GM12878 (cell line): ENCODE results near the gene TECTB. TPM values are rescaled to one million over a fixed set of nuclear protein-coding genes. Genes with fewer than 3 reads are reported as not detected.

Experiments used
- ATAC-seq: fragments of 200-7000 bp; cut with Tn5 transposase; 3 replicates; pipeline ENCODE4 v1.9.1; 2020; ENCODE audit warnings: mild to moderate bottlenecking, moderate library complexity
- BruUV-seq: library from RNA; stranded (reverse); fragments of 400-500 nt; replicated peaks from 2 replicates; lab custom pipeline; 2021; lab: Mats Ljungman, UMichigan
- CTCF ChIA-PET: fragments of 300-600 bp; sonication (Branson Sonifier 250); formaldehyde crosslinking; extraction: SDS; loops from one replicate; lab custom pipeline; 2021; ENCODE audit warnings: inconsistent platforms; lab: Yijun Ruan, JAX
- POLR2A ChIA-PET: fragments of 350-600 bp; formaldehyde crosslinking; extraction: SDS; loops from one replicate; lab custom pipeline; 2021; ENCODE audit warnings: inconsistent platforms; lab: Charles Lee
- RAD21 ChIA-PET: fragments of 300-600 bp; sonication (Branson Sonifier 250); formaldehyde crosslinking; loops from one replicate; lab custom pipeline; 2023; ENCODE audit warnings: antibody characterized with exemption; ENCODE audit not compliant: unreplicated experiment; lab: Charles Lee
- SMC1A ChIA-PET: fragments of 300-600 bp; sonication (Branson Sonifier 250); formaldehyde crosslinking; loops from one replicate; lab custom pipeline; 2023; ENCODE audit not compliant: unreplicated experiment, uncharacterized antibody; lab: Charles Lee
- DNase-seq: peaks from one replicate; pipeline ENCODE4 v3.0.0-alpha.2; 2011; ENCODE audit warnings: low read depth, low spot score
- FAIRE-seq: peaks from 3 replicates; lab custom pipeline; 2011; peaks lifted over from hg19 to GRCh38; lab: Jason Lieb, UNC
- H2AFZ ChIP-seq: 2 replicates; pipeline ENCODE4 v1.6.0; 2011; ENCODE audit warnings: low read depth, low read length, control low read depth; ENCODE audit not compliant: control insufficient read depth
- H3K27ac ChIP-seq: 2 replicates; pipeline ENCODE4 v1.5.1; 2011; ENCODE audit warnings: control low read depth; ENCODE audit not compliant: control insufficient read depth, insufficient read depth
- H3K27me3 ChIP-seq, 2 experiments: replicated peaks in 1 of 2; 2 replicates each; pipeline versions ENCODE4 v1.6.0 to v1.6.1; 2011; ENCODE audit warnings: low read length in 1 of 2; ENCODE audit not compliant: control insufficient read depth in 2 of 2, insufficient read depth in 2 of 2
- H3K36me3 ChIP-seq, 2 experiments: 2 replicates each; pipeline ENCODE4 v1.5.1; 2011; ENCODE audit warnings: low read length in 1 of 2; ENCODE audit not compliant: control insufficient read depth in 2 of 2, insufficient read depth in 2 of 2
- H3K4me1 ChIP-seq: 2 replicates; pipeline ENCODE4 v1.6.1; 2011; ENCODE audit warnings: mild to moderate bottlenecking, low read length, moderate library complexity, mixed read lengths; ENCODE audit not compliant: control insufficient read depth, insufficient read depth
- H3K4me2 ChIP-seq: 2 replicates; pipeline ENCODE4 v1.6.0; 2011; ENCODE audit warnings: control low read depth; ENCODE audit not compliant: control insufficient read depth, insufficient read depth
- H3K4me3 ChIP-seq: fragments of 200-600 bp; sonication (generic); 2 replicates; pipeline ENCODE4 v1.5.1; 2016
- H3K79me2 ChIP-seq: 2 replicates; pipeline ENCODE4 v1.6.0; 2011; ENCODE audit warnings: low read length; ENCODE audit not compliant: control insufficient read depth, insufficient read depth
- H3K9ac ChIP-seq: 2 replicates; pipeline ENCODE4 v1.8.0; 2011; ENCODE audit warnings: low read length, control low read depth, mixed read lengths; ENCODE audit not compliant: control insufficient read depth, insufficient read depth
- H3K9me3 ChIP-seq: replicated peaks from 3 replicates; pipeline ENCODE4 v1.5.1; 2011; ENCODE audit warnings: mild to moderate bottlenecking, low read length; ENCODE audit not compliant: control insufficient read depth, insufficient read depth
- H4K20me1 ChIP-seq: 2 replicates; pipeline ENCODE4 v1.6.0; 2011; ENCODE audit not compliant: control insufficient read depth, insufficient read depth
- CBFB ChIP-seq: IDR thresholded peaks from 2 replicates; pipeline ENCODE4 v1.6.1; 2016; ENCODE audit warnings: antibody characterized with exemption, low read depth
- EED ChIP-seq: sonication (generic); IDR thresholded peaks from 2 replicates; pipeline ENCODE4 v1.6.1; 2016; ENCODE audit warnings: antibody characterized with exemption, low read depth
- EZH2 ChIP-seq: IDR thresholded peaks from 2 replicates; pipeline ENCODE4 v1.6.1; 2012; ENCODE audit warnings: low read depth, mild to moderate bottlenecking, control low read depth, inconsistent platforms, low read length, borderline replicate concordance; ENCODE audit not compliant: control insufficient read depth
- HDGF ChIP-seq: fragments of 450-650 bp; IDR thresholded peaks from 2 replicates; pipeline ENCODE4 v1.6.1; 2016; ENCODE audit warnings: antibody characterized with exemption
- KDM1A ChIP-seq: fragments of 200-600 bp; sonication (generic); IDR thresholded peaks from 2 replicates; pipeline ENCODE4 v1.6.1; 2016; ENCODE audit warnings: borderline replicate concordance
- MYC ChIP-seq: IDR thresholded peaks from 2 replicates; pipeline ENCODE4 v1.6.1; 2011; ENCODE audit warnings: mild to moderate bottlenecking, low read length, moderate library complexity, inconsistent platforms; ENCODE audit not compliant: insufficient read depth, insufficient replicate concordance, insufficient read length, severe bottlenecking
- NRF1 ChIP-seq: conservative IDR thresholded peaks from 2 replicates; pipeline ENCODE4 v1.6.1; 2011; ENCODE audit warnings: mild to moderate bottlenecking, low read depth, low read length, improper control_type of control experiment
- PML ChIP-seq: IDR thresholded peaks from 2 replicates; pipeline ENCODE4 v1.6.1; 2012; ENCODE audit warnings: low read length, inconsistent platforms
- POLR2AphosphoS5 ChIP-seq: IDR thresholded peaks from 2 replicates; pipeline ENCODE4 v1.6.1; 2011; ENCODE audit warnings: mild to moderate bottlenecking, low read length, inconsistent platforms
- SPI1 ChIP-seq: IDR thresholded peaks from 2 replicates; pipeline ENCODE4 v1.6.1; 2011; ENCODE audit warnings: low read depth, mild to moderate bottlenecking, low read length, moderate library complexity, borderline replicate concordance; ENCODE audit not compliant: insufficient read depth
- YY1 ChIP-seq: IDR thresholded peaks from 2 replicates; pipeline ENCODE4 v1.6.1; 2011; ENCODE audit warnings: low read depth, mild to moderate bottlenecking, low read length
- ZNF217 ChIP-seq: fragments of 450-650 bp; IDR thresholded peaks from 2 replicates; pipeline ENCODE4 v1.6.1; 2017; ENCODE audit warnings: antibody characterized with exemption, mild to moderate bottlenecking
- ZNF384 ChIP-seq: IDR thresholded peaks from 2 replicates; pipeline ENCODE4 v1.6.1; 2012; ENCODE audit warnings: low read depth, mild to moderate bottlenecking, low read length, improper control_type of control experiment, borderline replicate concordance
- WGBS: methylation state at CpG from one replicate; pipeline ENCODE4 v1.1.6; 2016; ENCODE audit warnings: low lambda C conversion rate; ENCODE audit not compliant: insufficient replicate concordance, insufficient coverage; ENCODE audit errors: missing lambda C conversion rate; 5-methylcytosine and 5-hydroxymethylcytosine counted together
- in situ Hi-C: fragments of 300-500 bp; cut with MboI; formaldehyde crosslinking; loops from 9 replicates; pipeline ENCODE4 v1.14.3; 2018; ENCODE audit warnings: mixed read lengths
- intact Hi-C: fragments of 100-400 bp; cut with micrococcal nuclease; formaldehyde crosslinking; loops from one replicate; pipeline ENCODE4 v1.14.2; 2022; ENCODE audit not compliant: unreplicated experiment
- polyA plus RNA-seq, 11 experiments: library from polyadenylated mRNA; depleted of rRNA in 4 of 11; unstranded in 6 of 11; stranded (reverse) in 5 of 11; fragments of >200 nt; fragmentation: Nextera tagmentation in 4 of 11; fragmentation: Illumina TruSeq in 1 of 11; extraction: Ambion mirVana in 4 of 11; extraction: Trizol in 1 of 11; gene quantifications; 1 replicate in 1 of 11; 2 replicates in 10 of 11; pipeline versions ENCODE4 v1.2.1 to v1.2.3, GENCODE V29; 2011 to 2016; ENCODE audit warnings: inconsistent platforms in 2 of 11, missing spikeins in 2 of 11, low read depth in 1 of 11
- total RNA-seq, 4 experiments: library from RNA; depleted of rRNA in 3 of 4; stranded (reverse); fragments of >200 nt in 3 of 4; fragmentation: Illumina TruSeq in 1 of 4; extraction: Trizol in 1 of 4; gene quantifications; 2 replicates each; pipeline versions ENCODE4 v1.2.1 to v1.2.3, GENCODE V29; 2013 to 2021
- TF ChIP-seq, protein P1 (sequence below): fragments of 450-650 bp; IDR thresholded peaks from 2 replicates; pipeline ENCODE4 v1.6.1; 2017; ENCODE audit warnings: borderline replicate concordance
- TF ChIP-seq, protein P2 (sequence below), 3 experiments: IDR thresholded peaks in 2 of 3; conservative IDR thresholded peaks in 1 of 3; 2 replicates each; pipeline ENCODE4 v1.5.1; 2011; ENCODE audit warnings: low read depth in 3 of 3, low read length in 3 of 3, mild to moderate bottlenecking in 3 of 3, control low read depth in 2 of 3, moderate library complexity in 2 of 3, inconsistent platforms in 1 of 3, mixed read lengths in 1 of 3; ENCODE audit not compliant: control insufficient read depth in 2 of 3, insufficient read depth in 1 of 3; ENCODE audit errors: extremely low read depth in 1 of 3

The TECTB gene
- total and polyA plus RNA-seq, 10 of the 15 experiments (the other 5 are each of a cell fraction or from before 2014, with no cell fraction given): not detected

DNA sequence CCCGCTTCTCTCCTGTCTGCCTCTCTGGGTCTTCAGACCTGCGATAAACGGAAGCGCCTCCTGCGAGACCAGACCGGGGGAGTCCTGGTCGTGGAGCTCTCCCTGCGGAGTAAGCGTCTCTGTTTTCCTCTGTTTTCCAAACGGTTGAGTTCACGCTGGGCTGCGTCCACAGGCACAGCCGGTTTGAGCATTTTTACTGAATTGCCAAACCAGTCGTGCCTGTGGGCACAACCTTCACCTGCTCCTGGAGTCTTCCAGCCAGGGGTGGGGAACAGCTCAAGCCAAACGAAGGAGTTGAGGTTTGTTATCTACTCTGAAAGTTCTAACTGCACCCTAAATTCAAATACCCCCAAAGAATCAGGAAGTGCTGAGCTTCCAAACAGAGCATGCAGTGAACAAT is 16.3 kb downstream of the TECTB start:
- FAIRE-seq (no peak), ATAC-seq (no peak), DNase-seq (no peak)
- RAD21 ChIA-PET: no interaction called here
- Histone ChIP-seq H2AFZ (no peak overlapping the region), H3K4me1 (no peaks in the 10 kb centered on the region), H3K4me2 (no peak overlapping the region), H3K36me3 (no peaks in the 10 kb centered on the region), H3K9me3 (no peaks in the 10 kb centered on the region), H3K27ac (no peak overlapping the region), H3K27me3 (no peaks in the 10 kb centered on the region), H4K20me1 (no peaks in the 10 kb centered on the region), H3K79me2 (no peaks in the 10 kb centered on the region), H3K9ac (no peak overlapping the region), H3K4me3 (no peak overlapping the region)
- in situ Hi-C loops: no loop called here
- 69% methylated on average over 14 of the region's 15 CpGs for WGBS
- BruUV-seq: no TSS peak
- intact Hi-C loops: no loop called here
- TF ChIP-seq EZH2 (no peak), EED (no peak), CBFB (no peak), ZNF384 (no peak), YY1 (no peak)
- TF ChIP-seq, protein P1, sequence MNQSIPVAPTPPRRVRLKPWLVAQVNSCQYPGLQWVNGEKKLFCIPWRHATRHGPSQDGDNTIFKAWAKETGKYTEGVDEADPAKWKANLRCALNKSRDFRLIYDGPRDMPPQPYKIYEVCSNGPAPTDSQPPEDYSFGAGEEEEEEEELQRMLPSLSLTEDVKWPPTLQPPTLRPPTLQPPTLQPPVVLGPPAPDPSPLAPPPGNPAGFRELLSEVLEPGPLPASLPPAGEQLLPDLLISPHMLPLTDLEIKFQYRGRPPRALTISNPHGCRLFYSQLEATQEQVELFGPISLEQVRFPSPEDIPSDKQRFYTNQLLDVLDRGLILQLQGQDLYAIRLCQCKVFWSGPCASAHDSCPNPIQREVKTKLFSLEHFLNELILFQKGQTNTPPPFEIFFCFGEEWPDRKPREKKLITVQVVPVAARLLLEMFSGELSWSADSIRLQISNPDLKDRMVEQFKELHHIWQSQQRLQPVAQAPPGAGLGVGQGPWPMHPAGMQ: no peak
- CTCF ChIA-PET: interaction anchor here (0.6 to 1.0 kb wide), 2 partner anchors 8 to 72 kb away, joined by 3 read pairs; no protein-coding TSS in a partner anchor
- POLR2A ChIA-PET: no interaction called here
- SMC1A ChIA-PET: no interaction called here

DNA sequence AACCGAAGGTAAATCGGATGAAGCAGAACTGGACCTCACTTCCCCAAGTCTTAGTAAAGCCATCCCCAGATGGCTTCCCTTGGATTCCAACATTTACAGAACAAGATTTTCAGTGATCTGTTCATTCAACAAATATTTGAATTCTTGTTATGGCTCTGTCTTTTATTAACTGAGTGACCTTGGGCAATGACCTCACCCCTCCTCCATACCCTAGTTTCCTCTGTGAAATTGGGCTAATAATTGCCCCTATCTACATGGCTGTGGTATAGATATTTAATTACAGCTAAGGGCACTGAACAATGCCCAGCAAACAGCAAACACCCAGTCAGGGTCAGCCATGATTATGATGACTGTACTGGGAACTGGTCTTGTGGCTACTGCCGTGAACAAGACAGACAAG is 19.1 kb downstream of the TECTB start:
- H4K20me1 ChIP-seq: no peaks in the 10 kb centered on the region
- BruUV-seq: no TSS peak
- 69% methylated on average over 3 of the region's 3 CpGs for WGBS
- no peaks in the 10 kb centered on the region for H3K9me3 ChIP-seq
- H2AFZ ChIP-seq: no peak overlapping the region
- ChIA-PET CTCF (interaction anchor here (0.6 to 2.2 kb wide), 4 partner anchors 9 to 983 kb away, joined by 3 to 7 read pairs (median 5); no protein-coding TSS in a partner anchor), SMC1A (no interaction called here), RAD21 (no interaction called here), POLR2A (no interaction called here)
- H3K36me3 ChIP-seq: no peaks in the 10 kb centered on the region
- ATAC-seq (no peak), DNase-seq (no peak), FAIRE-seq (no peak)
- H3K4me2 ChIP-seq: no peak overlapping the region
- in situ Hi-C loops: no loop called here
- H3K27me3 ChIP-seq: no peaks in the 10 kb centered on the region
- intact Hi-C loops: no loop called here
- no peak overlapping the region for H3K4me3 ChIP-seq
- H3K27ac ChIP-seq: no peak overlapping the region
- H3K9ac ChIP-seq: no peak overlapping the region
- no peaks in the 10 kb centered on the region for H3K79me2 ChIP-seq
- H3K4me1 ChIP-seq: no peaks in the 10 kb centered on the region
- TF ChIP-seq ZNF217 (no peak), PML (no peak), POLR2AphosphoS5 (no peak), MYC (no peak), NRF1 (no peak), KDM1A (no peak), SPI1 (no peak), HDGF (no peak)
- TF ChIP-seq, protein P2, sequence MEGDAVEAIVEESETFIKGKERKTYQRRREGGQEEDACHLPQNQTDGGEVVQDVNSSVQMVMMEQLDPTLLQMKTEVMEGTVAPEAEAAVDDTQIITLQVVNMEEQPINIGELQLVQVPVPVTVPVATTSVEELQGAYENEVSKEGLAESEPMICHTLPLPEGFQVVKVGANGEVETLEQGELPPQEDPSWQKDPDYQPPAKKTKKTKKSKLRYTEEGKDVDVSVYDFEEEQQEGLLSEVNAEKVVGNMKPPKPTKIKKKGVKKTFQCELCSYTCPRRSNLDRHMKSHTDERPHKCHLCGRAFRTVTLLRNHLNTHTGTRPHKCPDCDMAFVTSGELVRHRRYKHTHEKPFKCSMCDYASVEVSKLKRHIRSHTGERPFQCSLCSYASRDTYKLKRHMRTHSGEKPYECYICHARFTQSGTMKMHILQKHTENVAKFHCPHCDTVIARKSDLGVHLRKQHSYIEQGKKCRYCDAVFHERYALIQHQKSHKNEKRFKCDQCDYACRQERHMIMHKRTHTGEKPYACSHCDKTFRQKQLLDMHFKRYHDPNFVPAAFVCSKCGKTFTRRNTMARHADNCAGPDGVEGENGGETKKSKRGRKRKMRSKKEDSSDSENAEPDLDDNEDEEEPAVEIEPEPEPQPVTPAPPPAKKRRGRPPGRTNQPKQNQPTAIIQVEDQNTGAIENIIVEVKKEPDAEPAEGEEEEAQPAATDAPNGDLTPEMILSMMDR (IDR thresholded peaks at IDR 0.05 in 2 of 3, conservative IDR thresholded peaks at IDR 0.05 in 1 of 3; ENCODE audit: control insufficient read depth in 2 of 3, extremely low read depth in 1 of 3, insufficient read depth in 1 of 3, low read depth in 3 of 3, low read length in 3 of 3): no peak
